Measurements from ENCODE around the gene ME1.

GRCh38 chr6:83433177-83433576, 2.3 kb upstream of the ME1 start:
- TF ChIP-seq CTCF (IDR thresholded peaks at IDR 0.05) (no peak), POLR2A (IDR thresholded peaks at IDR 0.05) (no peak), POLR2AphosphoS5 (IDR thresholded peaks at IDR 0.05) (no peak)

Measured in breast epithelium (tissue), 3 donors.